Tibial nerve (tissue), 4 donors: ENCODE data around the gene MYG1. TPM values are rescaled to one million over a fixed set of nuclear protein-coding genes. Genes with fewer than 3 reads are reported as not detected.

ENCODE experiments used
- DNase-seq, 2 donors: peaks; one replicate each; pipeline ENCODE4 v3.0.0-alpha.2; 2019; ENCODE audit warnings: low spot score in 2 of 2
- H3K27ac ChIP-seq, 4 donors: fragments of 200-600 bp; sonication (generic) in 3 of 4; one replicate each; pipeline ENCODE4 v1.5.1; 2017 to 2019; ENCODE audit warnings: mild to moderate bottlenecking in 1 of 4
- H3K27me3 ChIP-seq, 2 donors: fragments of 200-600 bp; sonication (generic) in 1 of 2; one replicate each; pipeline versions ENCODE4 v1.5.1 to v1.6.0; 2017 to 2019
- H3K36me3 ChIP-seq, 3 donors: fragments of 200-600 bp; sonication (generic); one replicate each; pipeline ENCODE4 v1.5.1; 2018 to 2019
- H3K4me1 ChIP-seq, 4 donors: fragments of 200-600 bp; sonication (generic) in 3 of 4; one replicate each; pipeline ENCODE4 v1.5.1; 2017 to 2019
- H3K4me3 ChIP-seq, 4 donors: fragments of 200-600 bp; sonication (generic) in 3 of 4; one replicate each; pipeline ENCODE4 v1.5.1; 2017 to 2019; ENCODE audit warnings: mild to moderate bottlenecking in 1 of 4, moderate library complexity in 1 of 4
- H3K9me3 ChIP-seq, 4 donors: fragments of 200-600 bp; sonication (generic) in 3 of 4; one replicate each; pipeline ENCODE4 v1.5.1; 2017 to 2019
- CTCF ChIP-seq, 5 experiments: fragments of 200-600 bp in 3 of 5; fragments of 450-650 bp in 2 of 5; sonication (generic) in 3 of 5; IDR thresholded peaks; one replicate each; pipeline ENCODE4 v1.5.1; 2016 to 2019; ENCODE audit warnings: antibody characterized with exemption in 5 of 5, mild to moderate bottlenecking in 3 of 5, moderate library complexity in 2 of 5
- EP300 ChIP-seq, 2 donors: sonication (generic); formaldehyde crosslinking; IDR thresholded peaks; one replicate each; pipeline ENCODE4 v1.6.1; 2017; ENCODE audit warnings: antibody characterized with exemption in 2 of 2, mild to moderate bottlenecking in 1 of 2
- POLR2A ChIP-seq, 2 donors: fragments of 450-650 bp; IDR thresholded peaks; one replicate each; pipeline ENCODE4 v1.6.1; 2017; ENCODE audit warnings: antibody characterized with exemption in 2 of 2, mild to moderate bottlenecking in 2 of 2, moderate library complexity in 2 of 2
- WGBS, 2 donors: methylation state at CpG; one replicate each; pipeline ENCODE4 v1.1.5; 2018; 5-methylcytosine and 5-hydroxymethylcytosine counted together
- total RNA-seq, 4 donors: library from RNA; depleted of rRNA; stranded (reverse); fragments of >200 nt; gene quantifications; one replicate each; pipeline ENCODE4 v1.1.0, GENCODE V29; 2016

Gene MYG1, protein sequence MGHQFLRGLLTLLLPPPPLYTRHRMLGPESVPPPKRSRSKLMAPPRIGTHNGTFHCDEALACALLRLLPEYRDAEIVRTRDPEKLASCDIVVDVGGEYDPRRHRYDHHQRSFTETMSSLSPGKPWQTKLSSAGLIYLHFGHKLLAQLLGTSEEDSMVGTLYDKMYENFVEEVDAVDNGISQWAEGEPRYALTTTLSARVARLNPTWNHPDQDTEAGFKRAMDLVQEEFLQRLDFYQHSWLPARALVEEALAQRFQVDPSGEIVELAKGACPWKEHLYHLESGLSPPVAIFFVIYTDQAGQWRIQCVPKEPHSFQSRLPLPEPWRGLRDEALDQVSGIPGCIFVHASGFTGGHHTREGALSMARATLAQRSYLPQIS
- total RNA-seq, result 10 to 100 TPM; 49.2 to 82.8 (median 54.3) TPM

GRCh38 chr12:53299454-53300180 lies at the start of gene MYG1:
Gene MYG1 (plus strand): TSS chr12:53299695. CDS start chr12:53299738, 43 bp downstream.
- Histone ChIP-seq H3K36me3 (peaks cover 0 to 53% (median 7%) of the 10 kb centered on the region in 3 donors), H3K27me3 (no peaks in the 10 kb centered on the region), H3K9me3 (no peaks in the 10 kb centered on the region), H3K4me3 (peak within 1 kb of the TSS; percentile 51 to 76 (median 63)), H3K4me1 (peaks cover 0 to 75% (median 39%) of the 10 kb centered on the region in 4 donors), H3K27ac (peak within 1 kb of the TSS in 3 of 4 donors; percentile 66 to 75 (median 71))
- peak; percentile 52 to 69 for DNase-seq
- TF ChIP-seq CTCF (IDR thresholded peaks at IDR 0.05) (peak in 2 of 5 experiments; percentile 12 to 53), POLR2A (IDR thresholded peaks at IDR 0.05) (peak in 1 of 2 donors; percentile 51), EP300 (IDR thresholded peaks at IDR 0.05) (peak in 1 of 2 donors; percentile 74)
- 1% methylated on average over 36 to 49 of the region's 51 CpGs for WGBS, 2 donors

- Histone ChIP-seq H3K36me3 (peaks cover 0 to 35% (median 0%) of the 10 kb centered on the region in 3 donors), H3K27ac (peak overlapping the region; percentile 81 to 92 (median 87)), H3K9me3 (no peaks in the 10 kb centered on the region), H3K4me1 (peaks cover 0 to 30% (median 19%) of the 10 kb centered on the region in 4 donors), H3K27me3 (no peaks in the 10 kb centered on the region), H3K4me3 (peak overlapping the region; percentile 68 to 92 (median 76))
- WGBS, 2 donors, result 0 to 1% methylated on average over 34 of the region's 51 CpGs
- TF ChIP-seq CTCF (IDR thresholded peaks at IDR 0.05), result peak; percentile 8 to 58 (median 31)
- peak in 1 of 2 donors; percentile 89 for TF ChIP-seq EP300 (IDR thresholded peaks at IDR 0.05)
- peak; percentile 34 to 73 for TF ChIP-seq POLR2A (IDR thresholded peaks at IDR 0.05)
- peak; percentile 46 to 65 for DNase-seq
Observed at GRCh38 chr12:53251477-53252348, 47.8 kb upstream of the MYG1 start.

DNA sequence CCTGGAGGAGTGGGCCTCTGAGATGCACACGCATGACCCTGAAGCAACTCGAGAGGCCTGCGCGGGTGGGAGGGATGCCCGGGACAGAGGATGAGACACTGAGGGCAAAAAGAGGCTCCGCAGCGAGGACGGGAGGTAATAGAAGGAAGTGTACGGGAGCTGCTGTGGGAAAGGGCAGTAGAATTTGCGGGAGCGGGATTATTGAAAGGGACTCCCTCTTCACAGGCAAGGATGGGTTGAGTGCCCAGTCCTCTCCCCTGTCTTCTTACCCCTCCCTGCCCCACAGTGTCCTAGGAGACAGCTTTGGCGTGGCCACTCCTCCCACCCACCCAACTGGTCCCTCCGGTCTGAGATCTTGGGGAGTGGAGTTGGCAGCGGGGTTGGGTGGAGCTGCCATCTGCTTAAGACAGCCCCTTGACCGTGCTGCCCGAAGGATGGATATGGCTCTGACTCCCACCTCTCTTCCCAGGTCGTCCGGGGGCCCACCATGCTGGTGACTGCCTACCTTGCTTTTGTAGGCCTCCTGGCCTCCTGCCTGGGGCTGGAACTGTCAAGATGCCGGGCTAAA lies 47.1 kb upstream of the MYG1 start:
- Histone ChIP-seq H3K4me1 (peaks cover 0 to 30% (median 19%) of the 10 kb centered on the region in 4 donors), H3K36me3 (peaks cover 0 to 35% (median 0%) of the 10 kb centered on the region in 3 donors), H3K27me3 (no peaks in the 10 kb centered on the region), H3K27ac (peak overlapping the region; percentile 81 to 92 (median 87)), H3K9me3 (no peaks in the 10 kb centered on the region), H3K4me3 (peak overlapping the region; percentile 68 to 92 (median 76))
- no peak for TF ChIP-seq CTCF (IDR thresholded peaks at IDR 0.05)
- no peak for TF ChIP-seq POLR2A (IDR thresholded peaks at IDR 0.05)
- no peak for TF ChIP-seq EP300 (IDR thresholded peaks at IDR 0.05)
- no peak for DNase-seq
- 8 to 10% methylated on average over 17 to 19 of the region's 19 CpGs for WGBS, 2 donors

- Histone ChIP-seq H3K9me3 (no peaks in the 10 kb centered on the region), H3K36me3 (peaks cover 0 to 35% (median 0%) of the 10 kb centered on the region in 3 donors)
Observed at GRCh38 chr12:53253298-53253697, 46.2 kb upstream of the MYG1 start.

More at GRCh38 chr12:53253298-53253697, 46.2 kb upstream of the MYG1 start:
- DNase-seq, result no peak
- peaks cover 0 to 30% (median 19%) of the 10 kb centered on the region in 4 donors for H3K4me1 ChIP-seq
- H3K4me3 ChIP-seq, result peak overlapping the region in 1 of 4 donors; percentile 92
- H3K27me3 ChIP-seq, result no peaks in the 10 kb centered on the region
- TF ChIP-seq EP300 (IDR thresholded peaks at IDR 0.05) (no peak), CTCF (IDR thresholded peaks at IDR 0.05) (no peak), POLR2A (IDR thresholded peaks at IDR 0.05) (no peak)
- 87 to 95% methylated on average over 10 to 13 of the region's 13 CpGs for WGBS, 2 donors
- H3K27ac ChIP-seq, result peak overlapping the region in 1 of 4 donors; percentile 92
